Liver (tissue), 9 donors: ENCODE results near the gene PSMB7. TPM values are rescaled to one million over a fixed set of nuclear protein-coding genes. Genes with fewer than 3 reads are reported as not detected.

ENCODE experiments used
- DNase-seq: peaks from one replicate; pipeline ENCODE4 v3.0.0-alpha.2; 2017; ENCODE audit warnings: low spot score
- H3K27ac ChIP-seq, 2 donors: one replicate each; pipeline ENCODE4 v1.7.0; 2013; ENCODE audit warnings: inconsistent platforms in 2 of 2, low read length in 2 of 2, control low read depth in 1 of 2, low read depth in 1 of 2, mild to moderate bottlenecking in 1 of 2
- H3K27me3 ChIP-seq, 4 donors: one replicate each; pipeline versions ENCODE4 v1.6.1 to v1.7.0; 2013; ENCODE audit warnings: low read length in 3 of 4, inconsistent platforms in 1 of 4, mild to moderate bottlenecking in 1 of 4, moderate library complexity in 1 of 4; ENCODE audit not compliant: control insufficient read depth in 4 of 4, insufficient read depth in 4 of 4
- H3K36me3 ChIP-seq, 4 donors: one replicate each; pipeline versions ENCODE4 v1.6.1 to v1.7.0; 2013; ENCODE audit warnings: low read length in 3 of 4, mild to moderate bottlenecking in 3 of 4, low read depth in 1 of 4, moderate library complexity in 1 of 4; ENCODE audit not compliant: control insufficient read depth in 4 of 4, insufficient read depth in 3 of 4
- H3K4me1 ChIP-seq, 4 donors: one replicate each; pipeline versions ENCODE4 v1.6.1 to v1.7.0; 2013; ENCODE audit warnings: low read length in 3 of 4, mild to moderate bottlenecking in 3 of 4, moderate library complexity in 1 of 4; ENCODE audit not compliant: control insufficient read depth in 4 of 4, insufficient read depth in 4 of 4
- H3K4me3 ChIP-seq, 3 donors: one replicate each; pipeline versions ENCODE4 v1.6.1 to v1.7.0; 2013; ENCODE audit warnings: low read length in 3 of 3, control low read depth in 1 of 3, low read depth in 1 of 3, mild to moderate bottlenecking in 1 of 3
- H3K9ac ChIP-seq, 2 donors: one replicate each; pipeline ENCODE4 v1.7.0; 2013; ENCODE audit warnings: low read length in 2 of 2, mild to moderate bottlenecking in 2 of 2, moderate library complexity in 2 of 2, control low read depth in 1 of 2, low read depth in 1 of 2
- H3K9me3 ChIP-seq, 4 donors: one replicate each; pipeline versions ENCODE4 v1.6.1 to v1.7.0; 2013; ENCODE audit warnings: low read length in 3 of 4; ENCODE audit not compliant: control insufficient read depth in 4 of 4
- ATF3 ChIP-seq: IDR thresholded peaks from 2 replicates; pipeline ENCODE4 v1.6.1; 2016; ENCODE audit warnings: antibody characterized with exemption
- EGR1 ChIP-seq, 2 donors: IDR thresholded peaks; 2 replicates each; pipeline ENCODE4 v1.6.1; 2016 to 2018; ENCODE audit warnings: antibody characterized with exemption in 2 of 2, low read depth in 2 of 2
- FOXA1 ChIP-seq: IDR thresholded peaks from 2 replicates; pipeline ENCODE4 v1.6.1; 2016; ENCODE audit warnings: antibody characterized with exemption
- FOXA2 ChIP-seq: IDR thresholded peaks from 2 replicates; pipeline ENCODE4 v1.6.1; 2016; ENCODE audit warnings: antibody characterized with exemption
- GABPA ChIP-seq, 2 donors: IDR thresholded peaks in 1 of 2; conservative IDR thresholded peaks in 1 of 2; 2 replicates each; pipeline ENCODE4 v1.6.1; 2016; ENCODE audit warnings: antibody characterized with exemption in 2 of 2, mild to moderate bottlenecking in 1 of 2, moderate library complexity in 1 of 2
- HNF4A ChIP-seq, 2 donors: conservative IDR thresholded peaks; 2 replicates each; pipeline ENCODE4 v1.6.1; 2016; ENCODE audit warnings: antibody characterized with exemption in 2 of 2, mild to moderate bottlenecking in 2 of 2
- HNF4G ChIP-seq: IDR thresholded peaks from 2 replicates; pipeline ENCODE4 v1.6.1; 2016; ENCODE audit warnings: antibody characterized with exemption
- JUND ChIP-seq, 2 donors: IDR thresholded peaks; 2 replicates each; pipeline ENCODE4 v1.6.1; 2016; ENCODE audit warnings: antibody characterized with exemption in 2 of 2
- NR2F2 ChIP-seq: IDR thresholded peaks from 2 replicates; pipeline ENCODE4 v1.6.1; 2016; ENCODE audit warnings: antibody characterized with exemption
- RAD21 ChIP-seq, 2 donors: IDR thresholded peaks; 2 replicates each; pipeline ENCODE4 v1.6.1; 2016; ENCODE audit warnings: antibody characterized with exemption in 2 of 2, mild to moderate bottlenecking in 2 of 2
- SP1 ChIP-seq: IDR thresholded peaks from 2 replicates; pipeline ENCODE4 v1.6.1; 2018; ENCODE audit warnings: antibody characterized with exemption, mild to moderate bottlenecking
- YY1 ChIP-seq: IDR thresholded peaks from 2 replicates; pipeline ENCODE4 v1.6.1; 2016; ENCODE audit warnings: antibody characterized with exemption, mild to moderate bottlenecking
- WGBS: extraction: QIAGEN DNeasy Blood & Tissue Kit; methylation state at CpG from one replicate; pipeline ENCODE4 v1.1.7; 2013; 5-methylcytosine and 5-hydroxymethylcytosine counted together
- polyA plus RNA-seq, 2 donors: library from polyadenylated mRNA; stranded (reverse) in 1 of 2; unstranded in 1 of 2; fragments of 200-250 nt in 1 of 2; fragments of >200 nt in 1 of 2; fragmentation: Nextera tagmentation in 1 of 2; extraction: Ambion mirVana in 1 of 2; gene quantifications; one replicate each; pipeline versions ENCODE4 v1.2.1 to v1.2.3, GENCODE V29; 2013 to 2015
- total RNA-seq, 2 donors: library from RNA; depleted of rRNA; stranded (reverse); fragments of >200 nt; gene quantifications; one replicate each; pipeline ENCODE4 v1.2.3, GENCODE V29; 2014
- TF ChIP-seq, protein P1 (sequence below): IDR thresholded peaks from 2 replicates; pipeline ENCODE4 v1.6.1; 2016; ENCODE audit warnings: antibody characterized with exemption
- TF ChIP-seq, protein P2 (sequence below): IDR thresholded peaks from 2 replicates; pipeline ENCODE4 v1.6.1; 2016; ENCODE audit warnings: antibody characterized with exemption
- donor health status: healthy.
- donor health status: healthy.
- donor health status: healthy.
- donor health status: healthy.
- donor health status: healthy.

PSMB7 gene
- total and polyA plus RNA-seq, 4 donors: 90.9 to 183 (median 134) TPM

DNA sequence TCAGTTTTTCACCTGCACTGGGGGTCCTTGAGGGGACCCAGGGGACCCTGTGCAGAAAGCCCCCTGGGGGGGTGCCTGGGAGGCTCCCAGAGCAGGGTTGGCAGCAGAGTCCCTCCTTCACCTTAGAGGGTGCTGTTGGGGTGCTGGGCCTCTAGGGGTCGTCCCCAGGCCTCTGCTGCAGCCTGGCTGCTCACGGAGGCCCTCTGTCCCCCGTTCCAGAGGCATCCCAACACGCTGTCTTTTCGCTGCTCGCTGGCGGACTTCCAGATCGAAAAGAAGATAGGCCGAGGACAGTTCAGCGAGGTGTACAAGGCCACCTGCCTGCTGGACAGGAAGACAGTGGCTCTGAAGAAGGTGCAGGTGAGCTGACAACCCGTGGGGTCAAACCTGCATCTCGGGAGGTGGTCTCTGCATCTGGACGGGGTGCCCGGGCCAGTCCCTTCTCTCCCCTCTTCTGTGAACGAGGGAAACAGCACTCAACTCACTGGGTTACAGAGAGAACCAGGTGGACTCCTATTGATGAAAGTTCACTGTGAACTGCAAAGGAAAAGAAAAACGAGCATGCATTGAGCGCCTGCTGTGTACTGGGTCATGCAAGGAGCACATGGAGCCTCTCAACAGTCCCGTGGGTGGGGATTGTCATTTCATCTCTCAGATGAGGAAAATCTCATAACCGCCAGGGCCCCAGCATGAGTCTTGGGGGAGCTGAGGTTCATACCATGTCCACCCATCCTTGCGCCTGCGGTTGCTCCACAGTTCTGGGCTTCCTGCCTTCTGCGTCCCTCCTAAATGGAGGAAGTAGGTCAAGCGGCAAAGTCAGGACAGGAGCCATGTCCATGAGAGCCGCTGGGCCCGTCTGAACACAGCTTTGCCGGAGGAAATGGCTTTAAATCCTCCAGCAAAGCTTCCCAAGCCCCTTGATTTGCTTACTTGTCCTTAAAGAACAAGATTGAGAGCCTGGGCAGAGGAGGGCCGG is 102.7 kb downstream of the PSMB7 start:
- no peak for DNase-seq
- TF ChIP-seq FOXA2 (no peak), GABPA (IDR thresholded peaks at IDR 0.05 in 1 of 2, conservative IDR thresholded peaks at IDR 0.05 in 1 of 2) (no peak), YY1 (no peak), ATF3 (no peak), NR2F2 (no peak), HNF4A (conservative IDR thresholded peaks at IDR 0.05) (no peak), SP1 (no peak)
- TF ChIP-seq, protein P1, sequence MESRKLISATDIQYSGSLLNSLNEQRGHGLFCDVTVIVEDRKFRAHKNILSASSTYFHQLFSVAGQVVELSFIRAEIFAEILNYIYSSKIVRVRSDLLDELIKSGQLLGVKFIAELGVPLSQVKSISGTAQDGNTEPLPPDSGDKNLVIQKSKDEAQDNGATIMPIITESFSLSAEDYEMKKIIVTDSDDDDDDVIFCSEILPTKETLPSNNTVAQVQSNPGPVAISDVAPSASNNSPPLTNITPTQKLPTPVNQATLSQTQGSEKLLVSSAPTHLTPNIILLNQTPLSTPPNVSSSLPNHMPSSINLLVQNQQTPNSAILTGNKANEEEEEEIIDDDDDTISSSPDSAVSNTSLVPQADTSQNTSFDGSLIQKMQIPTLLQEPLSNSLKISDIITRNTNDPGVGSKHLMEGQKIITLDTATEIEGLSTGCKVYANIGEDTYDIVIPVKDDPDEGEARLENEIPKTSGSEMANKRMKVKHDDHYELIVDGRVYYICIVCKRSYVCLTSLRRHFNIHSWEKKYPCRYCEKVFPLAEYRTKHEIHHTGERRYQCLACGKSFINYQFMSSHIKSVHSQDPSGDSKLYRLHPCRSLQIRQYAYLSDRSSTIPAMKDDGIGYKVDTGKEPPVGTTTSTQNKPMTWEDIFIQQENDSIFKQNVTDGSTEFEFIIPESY: no peak
- Histone ChIP-seq H3K27ac (no peak overlapping the region), H3K36me3 (peaks cover 14 to 63% (median 24%) of the 10 kb centered on the region in 4 donors), H3K9me3 (no peaks in the 10 kb centered on the region), H3K27me3 (no peaks in the 10 kb centered on the region), H3K4me1 (no peaks in the 10 kb centered on the region), H3K4me3 (no peak overlapping the region), H3K9ac (no peak overlapping the region)
- WGBS: 91% methylated on average over 27 of the region's 27 CpGs

DNA sequence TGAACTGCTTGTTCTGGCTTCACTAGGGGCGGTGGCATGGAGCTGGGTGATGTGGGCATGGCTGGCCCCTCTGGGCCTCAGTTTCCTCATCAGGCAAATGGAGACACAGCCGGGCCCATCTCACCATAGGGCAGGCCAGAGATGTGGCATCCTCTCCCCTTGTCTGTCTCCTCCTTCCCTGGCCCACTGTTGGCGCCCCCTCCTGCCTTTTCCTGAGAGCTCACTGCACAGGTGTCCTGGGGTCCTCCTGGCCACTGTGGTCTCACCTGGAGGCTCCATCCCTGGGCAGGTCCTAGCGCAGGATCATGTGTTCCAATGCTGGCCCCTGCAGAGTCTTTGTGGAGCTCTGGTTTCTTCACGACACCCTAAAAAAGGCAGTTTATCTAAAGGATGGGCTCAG is 104.0 kb downstream of the PSMB7 start:
- peaks cover 12 to 55% (median 19%) of the 10 kb centered on the region in 4 donors for H3K36me3 ChIP-seq

GRCh38 chr9:124309667-124310084 is 105.6 kb downstream of the PSMB7 start:
- no peaks in the 10 kb centered on the region for H3K4me1 ChIP-seq
- H3K4me3 ChIP-seq: no peak overlapping the region
- H3K27me3 ChIP-seq: no peaks in the 10 kb centered on the region
- H3K9ac ChIP-seq: no peak overlapping the region
- 92% methylated on average over 15 of the region's 15 CpGs for WGBS
- H3K27ac ChIP-seq: no peak overlapping the region
- DNase-seq: no peak
- H3K36me3 ChIP-seq: peaks cover 10 to 42% (median 12%) of the 10 kb centered on the region in 4 donors
- H3K9me3 ChIP-seq: no peaks in the 10 kb centered on the region
- TF ChIP-seq, protein P2, sequence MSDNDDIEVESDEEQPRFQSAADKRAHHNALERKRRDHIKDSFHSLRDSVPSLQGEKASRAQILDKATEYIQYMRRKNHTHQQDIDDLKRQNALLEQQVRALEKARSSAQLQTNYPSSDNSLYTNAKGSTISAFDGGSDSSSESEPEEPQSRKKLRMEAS: no peak
- TF ChIP-seq EGR1 (IDR thresholded peaks at IDR 0.05; ENCODE audit: low read depth in 2 of 2): no peak

More for the DNA sequence above, 104.0 kb downstream of the PSMB7 start:
- Histone ChIP-seq H3K27me3 (no peaks in the 10 kb centered on the region), H3K9ac (no peak overlapping the region), H3K9me3 (no peaks in the 10 kb centered on the region), H3K4me1 (no peaks in the 10 kb centered on the region), H3K27ac (no peak overlapping the region), H3K4me3 (no peak overlapping the region)
- 96% methylated on average over 5 of the region's 5 CpGs for WGBS
- TF ChIP-seq FOXA1 (no peak), JUND (IDR thresholded peaks at IDR 0.05) (no peak), GABPA (IDR thresholded peaks at IDR 0.05 in 1 of 2, conservative IDR thresholded peaks at IDR 0.05 in 1 of 2) (no peak), HNF4A (conservative IDR thresholded peaks at IDR 0.05) (no peak), RAD21 (IDR thresholded peaks at IDR 0.05) (no peak), ATF3 (no peak), HNF4G (no peak)
- TF ChIP-seq, protein P2: no peak
- no peak for DNase-seq
